ENCODE data around the gene EPHA6.

Gene EPHA6

GRCh38 chr3:97719156-97719821 lies 904.9 kb downstream of the EPHA6 start:
- peak overlapping the region; percentile 26 for H3K4me3 ChIP-seq (replicated peaks; ENCODE audit: low read depth, low read length)
- TF ChIP-seq CTCF (IDR thresholded peaks at IDR 0.05; ENCODE audit: low read length, missing control alignments): no peak
- peak; percentile 78 for DNase-seq (ENCODE audit: low read depth)

GRCh38 chr3:97720417-97720816 lies 906.0 kb downstream of the EPHA6 start:
- no peak for DNase-seq (ENCODE audit: low read depth)
- H3K4me3 ChIP-seq (replicated peaks; ENCODE audit: low read depth, low read length): no peak overlapping the region
- TF ChIP-seq CTCF (IDR thresholded peaks at IDR 0.05; ENCODE audit: low read length, missing control alignments): no peak

- no peak for TF ChIP-seq CTCF (IDR thresholded peaks at IDR 0.05; ENCODE audit: low read length, missing control alignments)
- DNase-seq (ENCODE audit: low read depth): no peak
- no peak overlapping the region for H3K4me3 ChIP-seq (replicated peaks; ENCODE audit: low read depth, low read length)
These were observed 907.1 kb downstream of the EPHA6 start for GRCh38 chr3:97721446-97721845.

GRCh38 chr3:97736928-97737327 lies 922.5 kb downstream of the EPHA6 start:
- H3K4me3 ChIP-seq (replicated peaks; ENCODE audit: low read depth, low read length): no peak overlapping the region
- no peak for DNase-seq (ENCODE audit: low read depth)
- no peak for TF ChIP-seq CTCF (IDR thresholded peaks at IDR 0.05; ENCODE audit: low read length, missing control alignments)

- no peak overlapping the region for H3K4me3 ChIP-seq (replicated peaks; ENCODE audit: low read depth, low read length)
- no peak for DNase-seq (ENCODE audit: low read depth)
- no peak for TF ChIP-seq CTCF (IDR thresholded peaks at IDR 0.05; ENCODE audit: low read length, missing control alignments)
These were observed 924.4 kb downstream of the EPHA6 start for GRCh38 chr3:97738761-97739160.

GRCh38 chr3:97742036-97742435 lies 927.6 kb downstream of the EPHA6 start:
- H3K4me3 ChIP-seq (replicated peaks; ENCODE audit: low read depth, low read length): no peak overlapping the region
- DNase-seq (ENCODE audit: low read depth): no peak
- no peak for TF ChIP-seq CTCF (IDR thresholded peaks at IDR 0.05; ENCODE audit: low read length, missing control alignments)

- TF ChIP-seq CTCF (IDR thresholded peaks at IDR 0.05; ENCODE audit: low read length, missing control alignments): no peak
- H3K4me3 ChIP-seq (replicated peaks; ENCODE audit: low read depth, low read length): no peak overlapping the region
- no peak for DNase-seq (ENCODE audit: low read depth)
These were observed 929.9 kb downstream of the EPHA6 start for GRCh38 chr3:97744289-97744688.

Data from fibroblast of pulmonary artery (primary cell).